GM06990 (cell line): Measurements from ENCODE around the gene TAS2R20.

ENCODE experiments used
- DNase-seq: peaks from one replicate; pipeline ENCODE4 v3.0.0-alpha.2; 2011; ENCODE audit not compliant: insufficient read length; ENCODE audit errors: extremely low read depth
- H3K27me3 ChIP-seq: replicated peaks from 2 replicates; pipeline ENCODE4 v1.6.0; 2011; ENCODE audit warnings: low read length; ENCODE audit not compliant: control insufficient read depth, insufficient read depth
- H3K36me3 ChIP-seq: 2 replicates; pipeline ENCODE4 v1.5.1; 2011; ENCODE audit warnings: low read length; ENCODE audit not compliant: control insufficient read depth, insufficient read depth
- H3K4me3 ChIP-seq: replicated peaks from 2 replicates; pipeline ENCODE4 v1.5.1; 2011; ENCODE audit warnings: low read depth, mild to moderate bottlenecking, control low read depth, low read length
- TF ChIP-seq, protein P1 (sequence below): IDR thresholded peaks from 2 replicates; pipeline ENCODE4 v1.5.1; 2011; ENCODE audit warnings: low read length, control low read depth, mild to moderate bottlenecking, inconsistent platforms; ENCODE audit not compliant: insufficient read depth, poor library complexity, severe bottlenecking

TAS2R20 gene

DNA sequence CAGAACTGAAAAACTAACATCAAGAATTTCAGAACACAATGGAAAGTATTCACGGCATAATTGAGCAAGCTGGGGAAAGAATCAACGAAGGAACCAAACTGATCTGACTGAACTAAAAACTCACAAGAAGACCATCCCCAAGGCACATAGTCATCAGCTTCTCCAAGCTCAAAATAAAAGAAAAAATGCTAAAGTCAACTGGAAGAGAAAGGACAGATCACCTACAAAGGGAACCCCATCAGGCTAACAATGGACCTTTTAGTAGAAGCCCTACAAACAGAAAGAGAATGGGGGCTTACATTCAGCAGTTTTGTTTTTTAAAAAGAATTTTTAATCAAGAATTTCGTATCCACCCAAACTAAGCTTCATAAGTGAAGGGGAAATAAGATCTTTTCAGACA, 23.1 kb downstream of the TAS2R20 start:
- TF ChIP-seq, protein P1, sequence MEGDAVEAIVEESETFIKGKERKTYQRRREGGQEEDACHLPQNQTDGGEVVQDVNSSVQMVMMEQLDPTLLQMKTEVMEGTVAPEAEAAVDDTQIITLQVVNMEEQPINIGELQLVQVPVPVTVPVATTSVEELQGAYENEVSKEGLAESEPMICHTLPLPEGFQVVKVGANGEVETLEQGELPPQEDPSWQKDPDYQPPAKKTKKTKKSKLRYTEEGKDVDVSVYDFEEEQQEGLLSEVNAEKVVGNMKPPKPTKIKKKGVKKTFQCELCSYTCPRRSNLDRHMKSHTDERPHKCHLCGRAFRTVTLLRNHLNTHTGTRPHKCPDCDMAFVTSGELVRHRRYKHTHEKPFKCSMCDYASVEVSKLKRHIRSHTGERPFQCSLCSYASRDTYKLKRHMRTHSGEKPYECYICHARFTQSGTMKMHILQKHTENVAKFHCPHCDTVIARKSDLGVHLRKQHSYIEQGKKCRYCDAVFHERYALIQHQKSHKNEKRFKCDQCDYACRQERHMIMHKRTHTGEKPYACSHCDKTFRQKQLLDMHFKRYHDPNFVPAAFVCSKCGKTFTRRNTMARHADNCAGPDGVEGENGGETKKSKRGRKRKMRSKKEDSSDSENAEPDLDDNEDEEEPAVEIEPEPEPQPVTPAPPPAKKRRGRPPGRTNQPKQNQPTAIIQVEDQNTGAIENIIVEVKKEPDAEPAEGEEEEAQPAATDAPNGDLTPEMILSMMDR, result no peak

DNA sequence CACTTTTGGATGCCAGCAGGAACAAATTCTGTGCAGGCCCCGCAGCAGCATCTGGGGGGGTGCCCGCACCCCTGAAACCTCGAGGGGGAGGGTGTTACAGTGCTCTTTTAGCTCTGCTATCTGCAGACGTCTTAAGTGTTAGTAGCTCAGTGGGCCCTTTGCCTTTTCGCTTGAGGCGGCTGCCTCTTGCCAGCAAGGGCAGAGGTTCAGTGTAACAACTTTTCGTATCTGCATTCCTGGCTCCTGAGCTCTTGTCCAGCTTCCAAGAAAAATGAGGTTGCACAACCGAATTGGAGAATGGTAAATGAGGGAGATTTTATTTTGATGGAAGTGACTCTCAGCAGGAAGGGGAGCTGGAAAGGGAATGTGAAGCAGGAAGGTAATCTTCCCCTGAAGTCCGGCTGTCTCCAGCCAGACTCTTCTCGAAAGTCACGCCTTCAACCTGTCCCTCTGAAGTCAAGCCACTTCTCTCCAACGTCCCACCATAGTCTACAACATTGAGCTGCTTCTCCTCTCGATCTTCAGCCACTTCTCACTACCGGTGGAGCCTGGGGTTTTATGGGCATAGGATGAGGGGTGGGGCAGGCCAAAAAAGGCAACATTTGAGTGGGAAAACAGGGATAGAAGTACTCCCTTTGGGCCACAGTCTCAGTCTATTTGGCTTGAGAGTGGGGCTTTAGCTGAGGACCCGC, 29.2 kb downstream of the TAS2R20 start:
- no peaks in the 10 kb centered on the region for H3K27me3 ChIP-seq
- TF ChIP-seq, protein P1, result no peak
- H3K36me3 ChIP-seq, result no peaks in the 10 kb centered on the region; the same call in 1 of the 2 replicates
- no peak overlapping the region for H3K4me3 ChIP-seq
- no peak for DNase-seq

More for the DNA sequence above, 23.1 kb downstream of the TAS2R20 start:
- no peak for DNase-seq
- Histone ChIP-seq H3K36me3 (no peaks in the 10 kb centered on the region; the same call in 1 of the 2 replicates), H3K27me3 (no peaks in the 10 kb centered on the region), H3K4me3 (no peak overlapping the region)

DNA sequence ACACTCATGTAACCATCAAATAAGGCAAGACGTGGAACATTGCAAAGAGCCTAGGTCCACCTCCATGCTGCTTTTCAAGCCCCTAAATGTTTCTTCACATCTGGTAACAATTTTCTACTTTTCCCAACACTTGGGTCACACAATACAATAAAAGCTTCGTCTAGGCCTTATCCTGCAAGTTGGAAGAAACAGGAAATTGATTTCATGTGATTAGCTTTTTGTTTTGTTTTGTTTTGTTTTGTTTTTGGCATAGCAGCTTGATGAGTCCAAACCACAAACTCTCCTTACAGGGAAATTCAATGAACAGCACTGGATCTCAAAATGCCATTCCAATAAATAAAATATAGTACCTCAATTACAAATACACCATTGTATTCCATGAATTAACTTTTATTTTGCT, 30.7 kb downstream of the TAS2R20 start:
- TF ChIP-seq, protein P1, result no peak
- DNase-seq, result no peak
- Histone ChIP-seq H3K4me3 (no peak overlapping the region), H3K36me3 (no peaks in the 10 kb centered on the region; the same call in 1 of the 2 replicates), H3K27me3 (no peaks in the 10 kb centered on the region)

DNA sequence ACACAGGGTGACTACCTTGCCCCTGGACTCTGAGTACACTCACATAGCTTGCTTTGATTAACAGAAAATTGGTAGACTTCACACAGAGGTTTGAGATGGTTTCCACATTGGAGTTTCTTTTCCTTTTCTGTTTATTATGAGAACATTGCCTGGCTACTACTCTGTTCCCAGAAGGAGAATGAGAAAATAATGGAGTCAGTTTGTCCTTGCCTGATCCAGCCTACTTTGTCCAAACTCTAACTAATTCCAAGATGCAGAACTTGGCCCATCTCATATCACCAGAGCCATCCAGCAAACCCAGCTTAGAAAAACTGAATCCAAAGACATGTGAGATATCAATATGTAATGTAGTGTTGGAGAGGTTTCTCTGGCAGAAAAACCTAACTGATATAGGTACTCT, 31.8 kb downstream of the TAS2R20 start:
- TF ChIP-seq, protein P1, result no peak
- no peak for DNase-seq
- Histone ChIP-seq H3K4me3 (no peak overlapping the region), H3K27me3 (no peaks in the 10 kb centered on the region), H3K36me3 (no peaks in the 10 kb centered on the region; the same call in 1 of the 2 replicates)

DNA sequence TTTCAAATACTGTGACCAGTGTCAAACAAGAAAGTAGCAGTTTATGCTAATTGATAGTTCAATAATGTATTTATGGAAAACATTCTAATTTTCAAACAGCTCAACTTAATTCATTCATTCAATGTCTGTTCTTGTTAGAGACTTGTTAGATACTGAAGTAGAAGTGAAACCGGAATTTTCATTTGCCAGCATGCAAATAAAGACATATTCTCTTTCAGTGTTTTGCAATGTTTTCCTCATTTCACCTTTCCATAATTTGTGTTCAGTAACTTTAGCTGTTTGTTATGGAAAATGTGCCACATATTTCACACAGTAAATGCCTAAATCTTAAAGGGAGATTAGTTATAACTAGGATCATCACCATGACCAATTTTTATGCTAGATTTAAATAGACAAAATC, 32.6 kb downstream of the TAS2R20 start:
- H3K4me3 ChIP-seq, result no peak overlapping the region
- H3K36me3 ChIP-seq, result no peaks in the 10 kb centered on the region; the same call in 1 of the 2 replicates
- no peak for DNase-seq
- TF ChIP-seq, protein P1, result no peak
- no peaks in the 10 kb centered on the region for H3K27me3 ChIP-seq

DNA sequence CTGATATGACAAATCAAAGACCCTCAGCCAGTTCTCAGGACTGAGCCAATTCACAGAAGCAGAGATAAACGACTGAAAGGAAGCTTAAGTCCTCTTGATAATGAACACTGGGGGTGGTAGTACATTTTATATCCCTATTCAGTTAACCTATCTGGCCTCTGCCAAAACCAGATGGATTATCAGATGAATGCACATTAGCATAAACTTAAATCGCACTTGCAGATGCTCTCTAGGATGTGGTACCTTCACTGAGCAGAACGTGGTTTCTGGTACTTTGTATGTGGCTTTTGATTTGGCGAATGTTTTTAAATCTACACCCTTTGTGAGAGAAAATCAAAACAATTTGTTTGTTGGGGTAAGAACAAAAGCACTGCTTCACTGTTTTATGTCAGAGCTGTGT, 37.9 kb downstream of the TAS2R20 start:
- Histone ChIP-seq H3K27me3 (no peaks in the 10 kb centered on the region), H3K36me3 (no peaks in the 10 kb centered on the region; the same call in 1 of the 2 replicates), H3K4me3 (no peak overlapping the region)
- no peak for DNase-seq
- TF ChIP-seq, protein P1, result no peak
